Stromal cell of bone marrow (primary cell): Measurements from ENCODE around the gene FOXRED1.
A peak's percentile ranks its signal among the peaks of the same experiment; 100 is the strongest.
"Not testable (repeated sequence)": the region's sequence is repeated elsewhere in the genome, so short reads cannot be mapped to it uniquely, and the experiment has no call there.

Source experiments
- DNase-seq: peaks from one replicate; pipeline ENCODE4 v3.0.0-alpha.2; 2012; ENCODE audit warnings: low read depth

FOXRED1 gene

DNA sequence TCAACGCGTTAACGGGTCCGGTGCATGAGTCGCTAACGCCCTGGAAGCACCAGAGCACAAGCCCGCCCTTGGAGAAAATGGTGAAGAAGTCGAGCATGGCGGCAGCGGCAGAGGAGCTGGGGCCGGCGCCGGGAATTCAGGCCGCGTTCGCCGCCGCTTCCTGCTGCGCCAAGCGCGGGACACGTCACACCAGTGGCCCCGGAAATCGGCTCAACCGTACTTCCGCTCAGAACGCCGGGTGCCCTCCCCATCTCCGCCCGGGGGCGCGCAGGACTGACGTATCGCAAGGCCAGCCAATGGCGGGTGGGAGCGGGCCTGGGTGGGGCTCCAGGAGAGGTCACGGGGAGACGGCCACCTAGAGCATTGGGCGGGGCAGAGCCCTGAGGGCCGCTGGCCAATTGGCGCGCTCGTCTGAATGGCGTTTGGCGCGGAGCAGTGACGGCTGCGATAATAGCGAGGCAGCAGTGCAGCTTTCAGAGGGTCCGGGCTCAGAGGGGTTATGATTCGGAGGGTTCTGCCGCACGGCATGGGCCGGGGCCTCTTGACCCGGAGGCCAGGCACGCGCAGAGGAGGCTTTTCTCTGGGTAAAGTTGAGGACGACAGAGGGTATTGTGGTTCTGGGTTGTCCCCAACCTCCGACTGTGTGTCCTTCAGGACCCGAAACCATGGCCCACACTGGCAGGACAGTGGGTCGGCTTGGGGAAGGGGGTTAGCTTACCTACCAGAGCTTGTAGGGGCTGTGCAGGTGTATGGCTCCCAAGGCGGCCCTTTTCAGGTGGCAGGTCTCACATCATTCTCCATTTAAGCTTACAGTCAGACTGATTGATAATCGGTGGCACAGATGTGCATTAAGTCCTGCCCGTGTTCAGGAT, at the start of gene FOXRED1, which contains the start of gene SRPRA:
TSS of gene FOXRED1 (plus strand) at position 447 of the 872 bp plus-strand sequence. CDS start at position 500, 53 bp downstream.
TSS of gene SRPRA (minus strand) at position 188 of the 872 bp plus-strand sequence. CDS start at position 97, 91 bp downstream.
- peak; percentile 97 for DNase-seq

DNA sequence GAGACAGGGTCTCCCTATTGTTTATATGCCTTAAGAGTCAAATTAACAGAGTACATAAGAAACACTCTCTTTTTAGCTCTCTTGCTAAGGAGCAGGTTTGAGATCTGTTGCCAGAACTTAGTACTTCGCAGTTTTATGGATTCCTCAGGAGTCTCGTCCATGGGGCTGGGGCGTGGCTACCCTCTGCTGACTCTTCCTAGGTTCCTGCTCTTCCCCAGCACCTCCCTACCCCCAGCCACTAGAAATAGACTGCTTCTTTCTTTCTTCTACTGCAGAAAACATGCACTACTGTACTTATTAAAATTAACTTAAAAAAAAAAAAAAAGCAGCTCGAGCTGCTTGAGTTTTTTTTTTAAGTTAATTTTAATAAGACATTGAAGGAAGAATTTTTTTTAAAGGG, 49.4 kb upstream of the FOXRED1 start:
- DNase-seq, result no peak

DNA sequence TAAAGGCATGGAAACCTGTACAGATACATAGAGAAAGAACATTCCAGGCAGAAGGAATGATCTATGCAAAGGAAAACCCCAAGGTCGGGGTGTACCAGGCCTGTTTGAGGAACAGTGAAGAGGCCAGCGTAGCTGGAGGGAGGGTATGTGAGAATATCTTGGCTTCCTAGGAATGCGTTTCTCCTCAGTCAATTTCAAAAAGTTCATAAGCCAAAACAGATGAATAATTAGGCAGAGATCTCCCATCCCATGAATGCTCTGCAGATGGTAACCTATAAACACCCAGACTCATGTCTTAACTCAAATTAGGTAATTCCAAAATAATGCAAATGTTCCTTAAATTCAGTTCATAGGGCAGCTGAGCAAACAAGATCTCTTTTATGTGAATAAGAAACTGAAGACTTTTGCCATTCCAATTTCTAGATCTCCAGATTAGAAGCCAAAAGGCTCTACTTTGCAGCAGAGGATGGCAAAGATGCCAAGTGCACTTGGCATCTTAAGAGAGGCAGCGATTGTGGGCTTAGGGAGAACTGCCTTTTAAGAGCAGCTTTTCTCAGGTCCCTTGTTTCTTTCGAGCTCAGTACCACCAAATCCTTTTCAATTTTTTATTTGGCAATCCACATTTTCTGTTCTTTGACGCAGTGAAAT, 44.2 kb upstream of the FOXRED1 start:
- no peak for DNase-seq

DNA sequence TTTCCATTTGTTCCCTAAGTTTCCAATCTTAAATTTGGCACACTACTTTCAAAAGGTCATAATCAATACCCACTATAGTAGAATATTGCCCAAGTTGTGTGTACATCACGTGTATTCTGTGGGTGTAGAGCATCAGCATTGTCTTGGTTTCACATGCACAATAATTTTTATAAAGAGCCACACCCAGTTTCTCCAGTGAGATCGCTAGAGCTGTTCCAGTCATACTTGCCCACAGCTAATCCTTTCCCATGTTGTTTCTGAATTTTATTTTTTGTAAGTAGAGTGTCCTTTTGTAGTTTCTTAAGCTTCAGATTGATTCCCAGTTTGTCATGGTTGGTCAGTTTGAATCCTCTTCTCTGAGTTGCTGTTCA, 43.7 kb upstream of the FOXRED1 start:
- DNase-seq, result no peak

DNA sequence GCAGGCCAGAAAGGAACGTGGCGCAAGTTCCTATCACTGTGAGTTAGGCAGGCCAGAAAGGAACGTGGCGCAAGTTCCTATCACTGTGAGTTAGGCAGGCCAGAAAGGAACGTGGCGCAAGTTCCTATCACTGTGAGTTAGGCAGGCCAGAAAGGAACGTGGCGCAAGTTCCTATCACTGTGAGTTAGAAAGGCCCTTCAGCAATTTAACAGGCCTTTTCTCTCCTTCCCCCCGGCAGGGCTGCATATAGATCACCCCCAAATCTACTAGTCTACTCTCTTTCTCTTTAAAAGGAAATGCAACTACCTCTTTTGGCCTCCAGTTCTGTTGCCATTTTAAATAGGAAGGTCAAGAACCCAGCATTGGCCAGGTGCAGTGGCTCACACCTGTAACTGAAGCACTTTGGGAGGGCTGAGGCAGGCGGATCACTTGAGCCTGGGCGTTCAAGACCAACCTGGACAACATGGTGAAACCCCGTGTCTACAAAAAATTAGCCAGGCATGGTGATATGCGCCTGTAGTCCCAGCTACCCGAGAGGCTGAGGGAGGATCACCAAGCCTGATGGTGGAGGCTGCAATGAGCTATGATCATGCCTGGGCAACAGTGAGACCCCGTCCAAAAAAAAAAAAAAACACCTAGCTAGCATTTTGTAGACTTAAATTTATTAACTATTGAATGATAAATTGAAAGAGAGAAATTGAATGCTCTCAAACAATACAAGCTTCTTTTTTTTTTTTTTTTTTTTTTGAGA, 42.4 kb upstream of the FOXRED1 start:
- no peak for DNase-seq

DNA sequence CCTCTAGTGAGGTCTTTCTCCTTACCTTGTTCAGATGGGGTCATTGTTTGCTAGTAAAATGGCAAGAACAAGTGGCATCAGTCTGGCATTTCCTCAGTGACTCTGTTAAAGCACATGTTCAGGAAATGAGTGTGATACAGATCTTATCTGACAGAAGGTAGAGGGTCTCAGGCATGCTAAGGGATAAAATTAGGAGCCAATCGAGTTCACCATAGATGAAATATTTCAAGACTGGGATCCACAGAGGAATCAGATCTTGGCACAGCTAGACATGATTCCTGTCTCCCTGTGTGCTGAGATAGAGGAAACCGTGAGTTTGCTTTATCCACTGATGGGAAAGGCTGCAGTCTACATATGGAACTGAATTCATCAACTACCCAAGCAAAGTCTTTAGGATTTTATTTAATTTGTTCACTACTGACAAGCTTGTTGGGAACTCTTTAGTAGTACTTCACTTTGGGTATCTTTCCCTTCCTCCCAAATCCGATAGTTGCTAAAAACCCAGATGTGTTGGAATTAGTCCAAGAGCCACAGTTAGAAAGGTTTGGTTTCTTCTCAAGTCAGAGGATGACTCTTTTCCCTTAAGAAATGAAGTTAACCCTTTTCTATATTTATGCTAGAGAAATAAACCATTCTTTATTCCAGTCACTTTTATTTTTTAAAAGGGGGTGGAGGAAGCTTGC, 39.0 kb upstream of the FOXRED1 start:
- no peak for DNase-seq

DNA sequence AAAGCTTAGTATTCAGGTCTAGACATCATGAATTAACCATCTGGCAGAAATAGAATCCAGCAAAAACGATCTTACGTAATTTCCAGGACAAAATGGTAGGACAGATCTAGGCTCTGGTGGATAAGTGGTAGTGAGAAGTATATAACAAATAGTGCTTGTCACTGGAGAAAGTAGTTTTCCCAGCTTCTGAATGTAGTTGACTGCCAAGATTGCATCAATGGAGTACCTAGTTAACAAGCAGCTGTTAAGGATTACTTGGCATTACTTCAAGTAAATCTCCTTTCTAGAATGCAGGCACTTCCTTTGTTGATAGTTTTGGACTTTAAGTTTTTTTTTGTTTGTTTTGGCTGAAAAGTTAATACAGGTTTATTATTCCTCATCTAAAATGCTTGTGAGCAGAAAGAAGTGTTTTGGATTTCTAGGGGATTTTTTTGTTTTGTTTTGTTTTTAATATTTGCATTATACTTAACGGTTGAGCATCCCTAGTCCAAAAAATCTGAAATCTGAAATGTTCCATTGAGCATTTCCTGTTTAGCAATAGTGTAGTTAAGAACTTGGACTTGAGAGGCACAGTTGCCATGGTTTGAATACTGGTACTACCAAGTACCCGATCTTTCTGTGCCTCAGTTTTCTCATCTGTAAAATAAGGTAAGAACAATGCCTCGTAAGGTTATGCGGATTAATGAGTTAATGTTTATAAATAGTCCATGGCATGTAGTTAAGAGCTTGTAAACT, 37.1 kb upstream of the FOXRED1 start:
- no peak for DNase-seq

DNA sequence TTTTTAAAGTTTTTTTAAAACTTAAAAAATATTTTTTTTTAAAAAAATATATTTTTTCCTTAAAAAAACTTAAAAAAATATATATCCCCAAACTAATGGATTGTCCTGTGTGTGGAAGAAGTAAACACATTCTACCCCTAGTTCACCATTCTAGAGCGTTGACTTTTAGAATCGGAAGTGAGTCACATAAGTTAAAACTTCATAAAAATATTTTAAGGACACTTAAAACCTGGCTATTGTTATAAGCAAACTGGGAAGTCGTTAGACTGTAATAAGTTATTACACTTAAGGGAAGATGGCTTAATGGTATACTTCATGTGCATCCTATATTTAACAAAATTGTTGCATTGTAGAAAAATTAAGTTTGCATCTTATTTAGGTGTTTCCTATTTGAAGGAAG, 36.3 kb upstream of the FOXRED1 start:
- DNase-seq, result no peak

DNA sequence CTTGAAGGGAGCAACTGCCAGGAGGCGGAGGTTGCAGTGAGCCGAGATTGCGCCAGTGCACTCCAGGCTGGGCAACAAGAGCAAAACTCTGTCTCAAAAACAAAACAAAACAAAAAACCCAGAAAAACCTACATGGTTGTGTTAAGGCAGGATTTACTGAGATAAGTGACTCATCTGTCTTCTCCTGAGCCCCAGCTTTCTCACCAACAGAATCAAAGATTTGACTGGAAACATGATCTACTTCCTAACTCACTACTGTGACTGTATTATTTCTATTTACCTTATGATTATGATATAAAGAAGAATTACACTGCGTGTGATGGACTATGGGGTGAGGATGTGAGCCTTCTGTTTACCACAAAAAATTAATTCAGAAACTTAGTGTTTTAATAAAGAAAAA, 35.6 kb upstream of the FOXRED1 start:
- no peak for DNase-seq

DNA sequence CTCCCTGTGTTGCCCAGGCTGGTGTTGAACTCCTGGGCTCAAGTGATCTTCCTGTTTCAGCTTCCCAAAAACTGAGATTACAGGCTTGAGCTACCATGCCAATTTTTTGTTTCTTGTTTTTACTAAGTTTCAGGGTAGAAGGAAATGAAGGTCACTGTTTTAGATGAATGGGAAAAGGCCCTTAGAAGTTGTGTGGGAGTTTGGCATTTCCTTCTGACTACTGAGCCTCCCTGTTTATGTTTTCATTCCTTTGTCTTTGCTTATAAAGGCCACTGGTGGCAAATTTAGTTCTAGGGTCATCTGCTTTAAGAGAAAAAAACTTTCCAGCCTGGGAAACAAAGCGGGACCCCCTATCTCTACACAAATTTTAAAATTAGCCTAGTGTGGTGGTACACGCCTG, 22.3 kb upstream of the FOXRED1 start:
- DNase-seq, result no peak

DNA sequence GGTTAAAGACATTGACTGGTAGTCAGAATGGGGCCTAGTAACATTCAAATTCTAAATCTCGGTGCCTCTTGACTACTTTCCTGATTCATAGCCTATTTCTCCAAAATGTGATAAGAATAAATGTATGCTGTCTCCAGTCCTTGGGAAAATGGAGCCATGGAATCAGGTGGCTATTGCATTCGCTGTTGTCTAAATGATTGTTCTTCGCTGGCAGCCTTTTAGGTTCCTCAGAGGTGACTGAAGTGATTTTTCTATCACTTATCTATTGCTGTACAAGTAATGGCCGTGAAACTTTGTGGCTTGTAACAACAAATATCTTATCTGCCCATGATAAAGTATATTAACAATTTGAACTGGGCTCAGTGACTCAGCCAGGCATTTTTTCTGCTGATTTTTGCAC, 15.7 kb upstream of the FOXRED1 start:
- DNase-seq, result no peak

DNA sequence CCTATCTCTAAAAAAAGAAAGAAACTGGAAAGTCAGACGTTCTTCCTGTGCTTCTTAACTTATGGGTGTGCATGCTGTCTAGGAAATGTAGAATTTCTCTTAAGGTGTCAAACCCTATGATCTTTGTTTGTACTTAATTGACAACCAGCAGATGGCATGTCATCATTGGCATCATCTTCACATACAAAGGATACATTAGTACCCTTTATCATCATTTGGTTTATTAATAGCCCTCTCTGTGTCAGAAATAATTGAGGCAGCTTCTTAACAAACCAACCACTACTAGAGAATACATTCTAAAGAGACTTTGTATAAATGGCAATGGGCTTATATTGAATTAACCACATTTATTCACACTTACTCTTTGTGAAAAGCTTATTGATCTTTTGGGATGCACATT, 14.1 kb upstream of the FOXRED1 start:
- no peak for DNase-seq

DNA sequence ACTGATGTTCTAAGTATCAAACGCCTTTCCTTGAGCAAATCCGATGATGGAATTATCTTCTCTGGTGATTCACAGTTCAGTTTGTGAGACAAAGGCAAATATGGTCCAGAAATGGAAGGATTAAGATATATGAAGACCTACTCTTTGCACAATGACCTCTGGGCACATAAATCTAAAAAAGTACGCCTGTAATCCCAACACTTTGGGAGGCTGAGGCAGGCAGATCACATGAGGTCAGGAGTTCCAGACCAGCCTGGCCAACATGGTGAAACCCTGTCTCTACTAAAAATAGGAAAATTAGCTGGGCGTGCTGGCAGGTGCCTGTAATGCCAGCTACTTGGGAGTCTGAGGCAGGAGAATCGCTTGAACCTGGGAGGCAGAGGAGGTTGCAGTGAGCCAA, 13.4 kb upstream of the FOXRED1 start:
- not testable (repeated sequence) for DNase-seq

DNA sequence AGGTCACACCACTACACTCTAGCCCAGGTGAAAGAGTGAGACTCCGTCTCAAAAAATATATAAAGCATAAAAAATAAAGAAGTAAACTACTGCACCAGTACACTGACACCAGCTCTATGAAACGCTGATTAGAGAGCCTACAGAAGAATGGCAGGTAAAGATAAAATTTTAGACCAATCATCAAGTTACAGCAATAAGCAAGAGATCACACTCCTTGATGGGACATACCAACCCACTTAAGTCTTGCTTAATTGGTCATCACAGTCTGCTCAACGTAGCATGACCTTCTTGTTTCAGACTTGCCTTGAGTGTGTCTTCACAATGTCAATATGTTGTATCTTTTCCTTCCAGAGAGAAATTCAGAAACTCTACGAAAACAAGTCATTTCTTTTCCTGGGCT, 12.7 kb upstream of the FOXRED1 start:
- DNase-seq, result no peak

DNA sequence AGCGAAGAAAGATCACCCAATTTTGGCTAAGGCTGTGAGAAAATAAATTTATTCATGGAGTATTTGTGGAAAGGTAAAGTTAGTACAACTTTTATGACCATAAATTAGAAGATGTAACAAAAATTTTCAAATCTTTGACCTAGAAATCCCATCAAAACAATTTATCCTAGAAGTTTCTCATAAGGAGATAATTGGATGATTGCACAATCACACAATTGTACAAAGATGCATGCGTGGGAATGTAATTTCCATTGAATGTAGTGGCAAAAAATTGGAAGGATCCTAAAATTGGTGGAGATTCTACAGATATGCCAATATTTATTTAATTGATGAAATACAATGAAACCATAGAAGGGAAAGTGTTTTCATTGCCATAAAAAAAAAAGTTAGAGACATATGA, 11.8 kb upstream of the FOXRED1 start:
- no peak for DNase-seq

DNA sequence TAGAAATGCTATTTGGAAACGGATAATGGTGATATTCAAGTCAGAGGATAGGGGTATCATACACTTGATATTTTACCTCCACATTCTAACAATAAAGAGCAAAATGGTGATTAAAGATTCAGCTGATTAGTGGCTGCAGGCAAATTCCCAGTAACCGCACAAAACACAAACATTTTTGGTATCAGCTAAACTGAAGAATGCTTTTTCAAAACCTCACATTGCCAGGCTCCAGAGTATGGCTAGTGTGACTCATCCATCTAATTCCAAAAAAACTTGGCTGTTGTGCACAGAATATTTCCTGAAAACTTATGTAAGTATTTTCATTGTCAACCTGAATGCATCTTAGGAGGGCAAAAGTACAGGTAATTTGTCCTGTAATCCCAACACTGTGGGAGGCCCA, 11.2 kb upstream of the FOXRED1 start:
- DNase-seq, result no peak

DNA sequence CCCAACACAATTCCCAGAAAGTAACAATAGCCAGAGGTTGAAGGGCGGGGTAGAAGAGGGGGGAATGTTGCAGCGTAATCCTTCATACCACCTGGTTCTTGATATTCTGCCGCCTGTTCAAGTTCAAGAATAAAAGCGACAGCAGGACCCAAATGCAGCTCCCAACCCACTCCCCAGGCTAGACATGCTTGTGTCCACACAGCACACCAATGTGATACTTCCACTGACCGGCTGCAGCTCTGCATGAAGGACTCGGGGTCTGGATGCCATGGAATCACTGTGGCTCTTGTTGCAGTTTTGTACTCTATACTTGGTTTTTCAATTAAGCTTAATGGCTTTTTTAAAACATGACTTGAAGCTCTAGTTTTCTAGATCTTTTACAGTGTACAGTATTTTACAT, 6.7 kb upstream of the FOXRED1 start:
- DNase-seq, result no peak

DNA sequence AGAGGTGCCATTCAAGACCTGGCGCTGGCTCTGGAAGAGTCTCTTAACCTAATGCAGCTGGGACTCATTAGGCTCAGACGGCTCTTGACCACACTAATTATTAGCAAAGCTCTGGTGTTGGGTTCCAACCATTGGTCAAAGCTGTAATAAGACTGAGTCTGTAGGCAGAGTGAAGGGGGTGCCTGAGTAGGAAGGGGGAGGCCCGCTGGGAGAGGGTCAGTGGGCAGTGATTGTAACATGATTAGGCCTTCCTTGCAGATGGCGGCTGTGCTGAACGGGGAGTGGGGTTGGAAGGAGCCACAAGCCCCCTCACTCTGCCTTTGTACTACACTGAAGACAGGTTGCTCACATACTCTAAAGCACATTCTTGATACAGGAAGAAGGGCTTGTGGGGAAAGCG, 5.5 kb upstream of the FOXRED1 start:
- no peak for DNase-seq

DNA sequence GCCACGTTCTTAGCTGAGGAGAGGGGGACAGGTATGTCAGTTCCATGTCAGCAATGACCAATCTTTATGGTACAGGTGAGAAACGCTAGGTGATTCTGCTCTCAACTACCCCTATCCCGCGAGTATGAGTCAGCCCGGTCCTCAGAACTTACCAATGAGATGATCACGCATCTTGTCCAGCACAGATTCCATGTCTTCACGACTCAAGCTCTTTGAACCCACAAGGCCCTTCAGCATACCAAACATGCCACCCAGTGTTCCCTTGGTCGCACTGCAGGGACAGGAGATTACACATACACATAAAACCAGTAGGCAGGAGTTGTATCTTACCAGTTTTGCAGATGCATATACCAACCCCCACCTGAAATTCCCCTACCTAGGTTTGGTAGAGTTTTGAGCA, 3.1 kb upstream of the FOXRED1 start:
- DNase-seq, result no peak

DNA sequence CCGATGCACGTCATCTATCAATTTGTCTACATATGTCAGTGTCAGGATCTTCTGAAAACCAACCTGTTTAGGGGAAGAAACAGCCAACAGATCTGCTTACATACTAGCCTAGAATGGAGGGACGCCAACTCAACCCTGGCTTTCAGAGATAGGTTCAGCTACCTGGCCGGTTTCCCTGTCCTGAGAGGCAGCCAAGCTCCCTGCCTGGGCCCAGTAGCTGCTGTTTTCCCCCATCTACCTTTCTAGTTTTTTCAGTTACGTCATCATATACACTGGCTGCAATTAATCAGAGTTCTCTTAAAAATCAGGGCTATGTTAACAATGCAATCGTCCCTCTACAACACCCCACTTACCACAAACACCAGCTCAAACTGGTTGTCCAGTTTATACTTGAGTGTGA, 1.3 kb upstream of the FOXRED1 start:
- DNase-seq, result no peak

DNA sequence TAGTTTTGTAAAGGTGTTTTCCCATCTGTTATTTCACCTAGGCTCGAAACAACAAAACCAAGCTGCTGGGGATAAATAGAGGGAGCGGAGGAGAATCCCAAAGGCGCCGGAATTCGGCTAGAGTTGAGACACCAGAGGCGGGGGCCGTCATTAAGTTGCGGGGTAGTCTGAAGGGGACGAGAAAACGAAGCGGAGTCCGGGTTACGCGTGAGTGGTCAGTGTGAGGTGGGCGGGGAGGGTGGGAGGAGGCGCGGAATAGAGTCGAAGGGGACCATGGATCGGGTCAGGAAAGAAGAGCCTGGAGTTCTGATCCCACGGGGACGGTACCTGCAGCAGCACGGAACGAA, 620 bp upstream of the FOXRED1 start:
- no peak for DNase-seq

DNA sequence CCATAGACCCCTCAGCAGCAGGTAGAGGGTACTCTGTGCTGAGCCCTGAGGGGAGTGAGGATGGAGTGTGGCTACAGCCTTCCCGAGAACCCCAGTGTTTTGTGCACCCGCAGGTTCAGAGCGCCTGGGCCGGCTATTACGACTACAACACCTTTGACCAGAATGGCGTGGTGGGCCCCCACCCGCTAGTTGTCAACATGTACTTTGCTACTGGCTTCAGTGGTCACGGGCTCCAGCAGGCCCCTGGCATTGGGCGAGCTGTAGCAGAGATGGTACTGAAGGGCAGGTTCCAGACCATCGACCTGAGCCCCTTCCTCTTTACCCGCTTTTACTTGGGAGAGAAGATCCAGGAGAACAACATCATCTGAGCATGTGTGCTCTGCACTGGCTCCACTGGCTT, 8.4 kb downstream of the FOXRED1 start:
- DNase-seq, result no peak
